HEK293 (cell line): Measurements from ENCODE around the gene ELL2.
A peak's percentile ranks its signal among the peaks of the same experiment; 100 is the strongest.

Experiments
- HOXA7 ChIP-seq: sonication (generic); formaldehyde crosslinking; IDR thresholded peaks from 2 replicates; pipeline ENCODE4 v1.8.1; 2022; ENCODE audit warnings: missing genetic modification reagents, borderline replicate concordance
- IKZF3 ChIP-seq: fragments of 450-650 bp; IDR thresholded peaks from 2 replicates; pipeline ENCODE4 v1.5.0; 2018; ENCODE audit warnings: missing biosample characterization, mild to moderate bottlenecking, missing genetic modification characterization, moderate library complexity
- MYNN ChIP-seq: fragments of 450-650 bp; formaldehyde crosslinking; IDR thresholded peaks from 2 replicates; pipeline ENCODE4 v1.5.1; 2016; ENCODE audit warnings: missing biosample characterization, missing genetic modification characterization, borderline replicate concordance
- OSR2 ChIP-seq: fragments of 450-650 bp; formaldehyde crosslinking; IDR thresholded peaks from 2 replicates; pipeline ENCODE4 v1.5.1; 2016; ENCODE audit warnings: missing biosample characterization, missing genetic modification characterization
- REPIN1 ChIP-seq: fragments of 450-650 bp; formaldehyde crosslinking; IDR thresholded peaks from 2 replicates; pipeline ENCODE4 v1.5.1; 2017; ENCODE audit warnings: missing biosample characterization, missing genetic modification characterization, low read depth
- TSHZ1 ChIP-seq: fragments of 450-650 bp; formaldehyde crosslinking; IDR thresholded peaks from 2 replicates; pipeline ENCODE4 v1.5.1; 2016; ENCODE audit warnings: missing biosample characterization, missing genetic modification characterization, borderline replicate concordance
- ZBTB44 ChIP-seq: fragments of 450-650 bp; IDR thresholded peaks from 2 replicates; pipeline ENCODE4 v1.5.1; 2018; ENCODE audit warnings: missing biosample characterization, mild to moderate bottlenecking, missing genetic modification characterization
- ZEB2 ChIP-seq: fragments of 450-650 bp; formaldehyde crosslinking; IDR thresholded peaks from 2 replicates; pipeline ENCODE4 v1.5.1; 2016; ENCODE audit warnings: missing biosample characterization, missing genetic modification characterization
- ZNF146 ChIP-seq: fragments of 450-650 bp; formaldehyde crosslinking; IDR thresholded peaks from 2 replicates; pipeline ENCODE4 v1.5.1; 2016; ENCODE audit warnings: missing biosample characterization, missing genetic modification characterization
- ZNF18 ChIP-seq: fragments of 450-650 bp; formaldehyde crosslinking; IDR thresholded peaks from 2 replicates; pipeline ENCODE4 v1.5.1; 2016; ENCODE audit warnings: missing biosample characterization, missing genetic modification characterization
- ZNF280C ChIP-seq: fragments of 450-650 bp; formaldehyde crosslinking; IDR thresholded peaks from 2 replicates; pipeline ENCODE4 v1.5.1; 2016; ENCODE audit warnings: missing biosample characterization, missing genetic modification characterization
- ZNF292 ChIP-seq: fragments of 450-650 bp; formaldehyde crosslinking; IDR thresholded peaks from 2 replicates; pipeline ENCODE4 v1.5.1; 2016; ENCODE audit warnings: low read depth, missing biosample characterization, missing genetic modification characterization, borderline replicate concordance
- ZNF350 ChIP-seq: fragments of 450-650 bp; formaldehyde crosslinking; IDR thresholded peaks from 2 replicates; pipeline ENCODE4 v1.5.0; 2017; ENCODE audit warnings: missing biosample characterization, mild to moderate bottlenecking, missing genetic modification characterization
- ZNF391 ChIP-seq: fragments of 450-650 bp; formaldehyde crosslinking; IDR thresholded peaks from 2 replicates; pipeline ENCODE4 v1.5.1; 2016; ENCODE audit warnings: low read depth, missing biosample characterization, missing genetic modification characterization, borderline replicate concordance
- ZNF513 ChIP-seq: fragments of 450-650 bp; IDR thresholded peaks from 2 replicates; pipeline ENCODE4 v1.5.1; 2018; ENCODE audit warnings: missing biosample characterization, missing genetic modification characterization
- ZNF549 ChIP-seq: fragments of 450-650 bp; IDR thresholded peaks from 2 replicates; pipeline ENCODE4 v1.5.1; 2018; ENCODE audit warnings: missing biosample characterization, missing genetic modification characterization, mild to moderate bottlenecking, inconsistent platforms, moderate library complexity
- ZNF768 ChIP-seq: fragments of 450-650 bp; formaldehyde crosslinking; IDR thresholded peaks from 2 replicates; pipeline ENCODE4 v1.5.1; 2018; ENCODE audit warnings: missing biosample characterization, mild to moderate bottlenecking, missing genetic modification characterization
- ZNF777 ChIP-seq: fragments of 450-650 bp; formaldehyde crosslinking; IDR thresholded peaks from 2 replicates; pipeline ENCODE4 v1.5.1; 2017; ENCODE audit warnings: missing biosample characterization, missing genetic modification characterization, borderline replicate concordance
- ZNF792 ChIP-seq: fragments of 450-650 bp; formaldehyde crosslinking; IDR thresholded peaks from 2 replicates; pipeline ENCODE4 v1.5.1; 2016; ENCODE audit warnings: missing biosample characterization, missing genetic modification characterization
- ZNF843 ChIP-seq: fragments of 450-650 bp; formaldehyde crosslinking; IDR thresholded peaks from 2 replicates; pipeline ENCODE4 v1.5.1; 2016; ENCODE audit warnings: missing biosample characterization, missing genetic modification characterization

ELL2 gene

GRCh38 chr5:95924720-95925377 is 36.8 kb downstream of the ELL2 start (continued):
- TF ChIP-seq ZNF777 (tag by site-specific recombination) (no peak), ZNF549 (no peak), ZNF768 (no peak), ZEB2 (tag by site-specific recombination) (peak; percentile 19; the same call in 1 of the 2 replicates), ZNF792 (tag by site-specific recombination) (no peak), ZNF280C (tag by site-specific recombination) (no peak), ZNF350 (no peak), OSR2 (tag by site-specific recombination) (peak; percentile 68), ZNF391 (no peak), MYNN (tag by site-specific recombination) (no peak), REPIN1 (tag by site-specific recombination) (no peak), ZBTB44 (peak; percentile 91), ZNF146 (tag by site-specific recombination) (no peak), ZNF513 (tag by site-specific recombination) (no peak), HOXA7 (no peak), ZNF292 (tag by site-specific recombination) (no peak), ZNF843 (tag by site-specific recombination) (peak; percentile 17; the same call in 1 of the 2 replicates), TSHZ1 (tag by site-specific recombination) (no peak), IKZF3 (tag by site-specific recombination) (peak; percentile 37; the same call in 1 of the 2 replicates), ZNF18 (no peak)
- TF ChIP-seq, all 188 proteins: peak for 11
